Skeletal muscle satellite cell (primary cell): ENCODE data around the gene GRXCR2.
"Not testable (repeated sequence)": the region's sequence is repeated elsewhere in the genome, so short reads cannot be mapped to it uniquely, and the experiment has no call there.

Experiments used
- H3K27me3 ChIP-seq: 2 replicates; pipeline ENCODE4 v1.7.0; 2013; ENCODE audit warnings: low read length; ENCODE audit not compliant: control insufficient read depth, insufficient read depth
- H3K36me3 ChIP-seq: 2 replicates; pipeline ENCODE4 v1.7.0; 2013; ENCODE audit warnings: mild to moderate bottlenecking, control low read depth, low read length; ENCODE audit not compliant: insufficient read depth
- H3K4me1 ChIP-seq: 2 replicates; pipeline ENCODE4 v1.7.0; 2013; ENCODE audit warnings: low read length; ENCODE audit not compliant: control insufficient read depth, insufficient read depth
- H3K4me2 ChIP-seq: 2 replicates; pipeline ENCODE4 v1.7.0; 2013; ENCODE audit warnings: mild to moderate bottlenecking, low read length
- H3K4me3 ChIP-seq: 2 replicates; pipeline ENCODE4 v1.7.0; 2013; ENCODE audit warnings: low read length
- H3K9ac ChIP-seq: 2 replicates; pipeline ENCODE4 v1.7.0; 2013; ENCODE audit warnings: mild to moderate bottlenecking, low read depth, low read length, moderate library complexity
- H3K9me3 ChIP-seq: replicated peaks from 2 replicates; pipeline ENCODE4 v1.7.0; 2013; ENCODE audit warnings: mild to moderate bottlenecking, control low read depth, low read length

The GRXCR2 gene

DNA sequence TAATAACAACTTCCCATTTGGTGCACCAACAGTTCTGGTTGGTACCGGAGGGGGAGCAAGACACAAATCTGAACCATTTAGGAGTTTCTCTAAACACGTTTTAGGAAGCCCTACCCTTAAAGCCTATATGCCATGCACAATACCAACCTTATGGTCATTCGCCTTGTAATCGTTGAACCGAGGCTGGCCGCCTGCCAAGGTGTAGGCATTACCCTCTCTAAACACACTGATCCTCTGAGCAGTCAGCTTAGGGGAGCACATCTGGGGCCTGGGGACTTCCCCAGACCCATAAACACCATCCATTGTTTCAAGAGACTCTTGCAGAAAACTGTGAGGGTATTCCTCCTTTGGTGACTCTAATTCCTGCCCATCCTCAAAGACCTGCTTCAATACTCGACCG is 328 bp downstream of the GRXCR2 start:
- Histone ChIP-seq H3K4me1 (no peaks in the 10 kb centered on the region), H3K27me3 (peaks cover 8% of the 10 kb centered on the region), H3K36me3 (no peaks in the 10 kb centered on the region), H3K9me3 (no peaks in the 10 kb centered on the region), H3K9ac (no peak overlapping the region), H3K4me3 (no peak overlapping the region), H3K4me2 (no peak overlapping the region)

DNA sequence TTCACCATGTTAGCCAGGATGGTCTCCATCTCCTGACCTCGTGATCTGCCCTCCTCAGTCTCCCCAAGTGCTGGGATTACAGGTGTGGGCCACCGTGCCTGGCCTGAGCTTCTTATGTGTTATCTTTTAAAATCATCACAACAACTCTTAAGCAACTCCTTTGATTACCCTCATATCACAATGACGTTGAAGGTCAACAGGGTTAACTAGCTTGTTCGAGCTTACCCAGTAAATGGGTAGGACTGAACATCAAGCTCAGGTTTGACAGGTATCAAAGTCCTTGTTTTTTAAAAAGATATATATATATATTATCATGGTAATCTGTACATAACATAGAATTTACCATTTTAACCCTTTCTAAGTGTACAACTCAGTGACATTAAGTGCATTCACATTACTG is 3.1 kb downstream of the GRXCR2 start:
- H3K9me3 ChIP-seq: no peaks in the 10 kb centered on the region
- H3K4me1 ChIP-seq: no peaks in the 10 kb centered on the region
- peaks cover 6% of the 10 kb centered on the region for H3K27me3 ChIP-seq
- no peaks in the 10 kb centered on the region for H3K36me3 ChIP-seq
- H3K9ac ChIP-seq: no peak overlapping the region
- no peak overlapping the region for H3K4me2 ChIP-seq
- no peak overlapping the region for H3K4me3 ChIP-seq

DNA sequence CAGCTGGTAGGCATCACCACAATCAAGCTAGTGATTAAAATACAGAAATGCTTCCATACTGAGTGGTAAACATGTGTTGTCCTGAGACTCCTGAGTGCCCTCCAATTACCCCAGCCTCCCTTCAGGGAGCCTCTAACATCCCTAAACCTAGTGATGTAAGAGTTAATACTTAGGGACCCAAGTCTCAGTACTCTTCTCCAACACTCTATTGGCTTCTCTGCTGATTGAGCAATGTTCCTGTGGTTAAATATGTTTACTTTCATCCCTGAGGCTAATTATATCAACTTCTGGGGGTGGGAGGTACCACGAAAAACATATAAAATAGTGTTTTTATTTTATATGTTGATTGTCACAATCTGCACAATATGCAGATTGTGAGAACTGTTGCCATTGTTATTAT is 5.0 kb downstream of the GRXCR2 start:
- H3K4me1 ChIP-seq: no peaks in the 10 kb centered on the region
- H3K36me3 ChIP-seq: no peaks in the 10 kb centered on the region
- no peak overlapping the region for H3K4me2 ChIP-seq
- H3K4me3 ChIP-seq: no peak overlapping the region
- H3K27me3 ChIP-seq: peaks cover 4% of the 10 kb centered on the region
- no peak overlapping the region for H3K9ac ChIP-seq
- no peaks in the 10 kb centered on the region for H3K9me3 ChIP-seq

DNA sequence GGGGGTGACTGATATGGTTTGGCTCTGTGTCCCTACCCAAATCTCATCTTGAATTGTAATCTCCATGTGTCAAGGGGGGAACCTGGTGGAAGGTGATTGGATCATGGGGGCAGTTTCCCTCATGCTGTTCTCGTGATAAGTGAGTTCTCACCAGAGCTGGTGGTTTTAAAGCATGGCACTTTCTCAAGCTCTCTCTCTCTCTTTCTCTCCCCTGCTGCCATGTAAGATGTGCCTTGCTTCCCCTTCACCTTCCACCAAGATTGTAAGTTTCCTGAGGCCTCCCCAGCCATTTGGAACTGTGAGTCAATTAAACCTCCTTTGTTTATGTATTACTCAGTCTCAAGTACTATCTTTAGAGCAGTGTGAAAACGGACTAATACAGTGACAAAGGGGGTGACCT is 8.4 kb downstream of the GRXCR2 start:
- H3K9me3 ChIP-seq, H3K27me3 ChIP-seq, H3K9ac ChIP-seq, H3K4me2 ChIP-seq, H3K4me3 ChIP-seq, H3K4me1 ChIP-seq, H3K36me3 ChIP-seq: not testable (repeated sequence)

DNA sequence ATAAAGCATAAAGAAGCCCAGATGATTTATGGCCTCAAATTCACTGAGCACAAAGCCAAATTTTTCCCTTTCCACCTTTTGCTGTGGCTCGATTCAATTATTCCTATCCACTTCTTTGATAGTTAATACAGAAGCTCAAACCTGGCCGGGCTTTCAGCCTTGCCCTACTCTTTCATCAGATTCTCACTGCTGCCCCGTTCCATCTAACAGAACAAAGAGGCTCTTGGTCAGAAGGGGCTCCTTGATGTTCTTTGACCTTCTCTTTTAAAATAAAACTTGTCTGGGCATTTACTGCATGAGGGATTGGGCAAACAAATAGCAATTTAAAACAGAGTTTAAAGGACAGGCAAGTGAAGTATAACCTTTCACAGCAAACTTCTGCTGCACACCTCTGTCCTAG is 9.8 kb downstream of the GRXCR2 start:
- Histone ChIP-seq H3K9ac (no peak overlapping the region), H3K4me3 (no peak overlapping the region), H3K4me2 (no peak overlapping the region)

DNA sequence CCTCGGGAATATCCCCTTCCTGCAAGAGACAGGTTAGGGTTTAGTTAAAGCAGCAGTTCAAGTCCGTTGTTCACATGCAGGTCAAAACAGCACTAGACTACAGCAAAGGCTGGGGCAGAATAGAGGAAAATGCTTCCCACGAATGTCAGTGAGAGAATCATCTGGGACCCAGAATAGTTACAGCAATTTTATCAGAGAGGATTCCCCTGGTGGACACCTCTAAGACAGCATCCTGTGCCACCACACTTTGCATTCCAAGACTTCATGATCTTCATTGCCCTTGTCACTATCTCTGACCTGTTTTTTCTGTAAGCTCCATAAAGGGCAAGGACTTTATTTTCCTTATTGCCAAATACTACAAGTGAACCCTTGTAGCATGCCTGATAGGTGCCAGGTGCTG is 12.9 kb downstream of the GRXCR2 start:
- peaks cover 3% of the 10 kb centered on the region for H3K27me3 ChIP-seq
- no peak overlapping the region for H3K9ac ChIP-seq
- no peak overlapping the region for H3K4me3 ChIP-seq
- no peaks in the 10 kb centered on the region for H3K9me3 ChIP-seq
- peaks cover 13% of the 10 kb centered on the region for H3K4me1 ChIP-seq
- no peaks in the 10 kb centered on the region for H3K36me3 ChIP-seq
- no peak overlapping the region for H3K4me2 ChIP-seq

More for the DNA sequence above, 9.8 kb downstream of the GRXCR2 start:
- H3K27me3 ChIP-seq: peaks cover 3% of the 10 kb centered on the region
- H3K36me3 ChIP-seq: no peaks in the 10 kb centered on the region
- H3K9me3 ChIP-seq: no peaks in the 10 kb centered on the region
- H3K4me1 ChIP-seq: no peaks in the 10 kb centered on the region

DNA sequence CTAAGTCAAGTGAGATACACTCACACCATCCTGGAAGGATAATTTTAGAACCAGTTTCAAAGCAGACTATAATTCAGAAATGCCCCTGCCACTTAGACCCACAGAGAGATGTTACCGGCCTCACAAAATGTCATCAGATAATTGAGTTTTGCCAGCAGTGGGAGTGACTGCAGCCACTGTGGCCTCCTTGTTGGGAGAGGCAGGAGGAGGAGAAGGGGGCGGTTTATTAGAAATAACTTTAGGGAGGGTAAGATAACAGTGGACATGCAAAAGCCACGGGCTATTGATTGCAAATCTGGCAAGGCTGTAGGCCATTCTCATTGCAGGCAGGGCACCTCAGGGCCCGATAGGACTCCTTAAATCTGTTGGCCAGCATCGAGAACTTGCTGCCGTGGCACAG is 13.4 kb downstream of the GRXCR2 start:
- no peak overlapping the region for H3K4me3 ChIP-seq
- no peaks in the 10 kb centered on the region for H3K36me3 ChIP-seq
- peaks cover 3% of the 10 kb centered on the region for H3K27me3 ChIP-seq
- H3K4me1 ChIP-seq: peaks cover 17% of the 10 kb centered on the region
- no peak overlapping the region for H3K9ac ChIP-seq
- no peaks in the 10 kb centered on the region for H3K9me3 ChIP-seq
- no peak overlapping the region for H3K4me2 ChIP-seq

DNA sequence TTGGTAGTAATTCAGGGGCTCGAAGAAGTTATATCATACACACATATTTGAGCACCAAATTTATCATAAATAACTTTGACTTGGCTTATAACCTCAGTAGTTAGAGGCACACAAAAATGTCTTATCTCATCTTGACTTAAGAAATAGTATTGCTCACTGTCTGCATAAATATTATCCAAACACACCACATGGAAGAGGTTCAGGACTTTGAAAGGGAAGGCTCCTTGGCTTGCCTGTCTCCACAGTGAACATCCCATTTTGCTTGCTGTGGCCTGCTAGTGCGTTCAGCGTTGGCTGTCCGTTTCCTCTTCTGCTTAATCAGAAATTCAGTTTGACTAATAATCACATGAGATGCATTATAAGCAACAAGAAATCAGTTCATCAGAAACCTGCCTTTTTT is 13.9 kb downstream of the GRXCR2 start:
- Histone ChIP-seq H3K9me3 (no peaks in the 10 kb centered on the region), H3K27me3 (peaks cover 3% of the 10 kb centered on the region), H3K36me3 (no peaks in the 10 kb centered on the region), H3K4me1 (peaks cover 18% of the 10 kb centered on the region), H3K9ac (no peak overlapping the region), H3K4me3 (no peak overlapping the region), H3K4me2 (no peak overlapping the region)

DNA sequence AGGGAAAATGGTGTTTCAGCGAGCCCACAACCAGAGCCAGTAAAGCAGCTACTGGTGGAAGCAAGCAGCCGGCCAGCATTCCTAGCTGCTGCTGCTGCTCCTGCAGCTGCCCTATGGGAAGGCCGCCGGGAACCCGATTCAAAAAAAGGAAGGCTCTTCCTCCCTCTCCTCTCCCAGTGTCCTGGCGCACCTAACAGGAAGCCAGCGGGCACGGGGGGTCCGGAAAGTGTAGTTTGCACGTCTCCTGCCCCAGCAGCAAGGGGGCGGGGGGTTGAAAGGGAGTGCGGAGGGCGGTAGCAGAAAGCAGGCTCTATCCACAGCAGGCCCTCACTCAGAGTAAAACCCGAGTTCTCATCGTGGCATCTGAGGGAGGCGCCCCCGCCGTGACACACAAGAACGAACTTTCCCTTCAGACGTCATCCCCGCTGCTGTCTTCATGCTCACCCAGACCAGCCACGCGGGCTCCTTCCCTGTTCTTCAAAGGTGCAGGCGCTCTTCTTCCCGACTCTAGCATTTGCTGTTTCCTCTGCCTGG is 16.5 kb downstream of the GRXCR2 start:
- Histone ChIP-seq H3K4me1 (peaks cover 18% of the 10 kb centered on the region), H3K36me3 (no peaks in the 10 kb centered on the region), H3K9ac (peak overlapping the region; percentile 57), H3K9me3 (no peaks in the 10 kb centered on the region), H3K4me2 (peak overlapping the region; percentile 80), H3K27me3 (peaks cover 3% of the 10 kb centered on the region), H3K4me3 (peak overlapping the region; percentile 58)

DNA sequence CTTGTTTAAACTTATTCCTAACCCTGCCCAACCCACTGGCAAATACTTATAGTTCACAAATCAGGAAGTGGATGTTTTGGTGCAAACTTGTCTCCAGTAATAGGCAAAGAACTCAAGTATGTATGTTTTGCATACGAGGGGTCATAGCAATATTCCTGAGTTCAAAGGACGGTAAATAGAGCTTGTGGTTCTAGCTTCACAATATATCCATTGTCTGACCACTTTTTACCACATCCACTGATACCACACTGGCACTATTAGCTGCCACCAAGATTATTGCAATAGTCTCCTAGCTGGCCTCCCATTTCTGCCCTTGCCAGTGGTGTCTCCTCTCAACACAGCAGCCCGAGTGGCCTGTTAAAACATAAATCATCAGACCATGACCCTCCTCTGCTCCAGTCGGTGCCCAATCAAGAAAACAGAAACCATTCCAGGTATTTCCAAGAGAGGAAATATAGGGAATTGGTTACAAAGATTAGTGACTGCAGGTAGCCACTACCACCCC is 17.0 kb downstream of the GRXCR2 start:
- Histone ChIP-seq H3K4me1 (peaks cover 18% of the 10 kb centered on the region), H3K9ac (peak overlapping the region; percentile 57), H3K36me3 (no peaks in the 10 kb centered on the region), H3K27me3 (peaks cover 3% of the 10 kb centered on the region), H3K9me3 (no peaks in the 10 kb centered on the region), H3K4me3 (peak overlapping the region; percentile 58), H3K4me2 (peak overlapping the region; percentile 80)

DNA sequence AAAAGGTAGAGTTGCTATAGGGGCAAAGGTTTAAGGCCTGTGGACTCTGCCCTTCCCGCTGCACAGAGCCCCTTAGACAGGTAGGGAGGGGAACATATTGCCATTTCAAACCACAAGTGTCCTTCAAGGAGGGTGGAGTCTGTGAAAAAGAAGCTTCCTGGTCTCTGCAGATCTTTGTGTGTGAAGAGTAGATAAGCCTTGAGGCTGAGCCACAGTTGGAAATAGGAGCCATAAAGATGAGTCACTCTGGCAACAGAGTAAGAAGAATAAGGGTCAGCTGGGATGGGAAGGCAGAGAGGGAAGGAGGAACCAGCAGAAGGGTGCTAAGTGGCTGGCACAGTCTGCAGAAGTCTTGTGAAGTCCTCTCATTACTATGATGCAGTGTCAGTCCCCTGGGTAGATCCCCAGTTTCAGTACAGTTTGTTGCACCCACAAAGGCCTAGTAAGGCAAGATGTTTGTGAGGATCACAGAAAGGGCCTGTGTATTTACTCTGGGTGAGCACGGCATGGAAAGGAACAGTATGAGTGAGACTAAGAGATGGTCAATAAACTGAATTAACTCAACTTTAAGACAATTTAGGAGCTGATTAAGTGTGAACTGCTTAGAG is 18.1 kb downstream of the GRXCR2 start:
- H3K4me3 ChIP-seq: no peak overlapping the region
- H3K4me1 ChIP-seq: peaks cover 18% of the 10 kb centered on the region
- no peaks in the 10 kb centered on the region for H3K36me3 ChIP-seq
- no peak overlapping the region for H3K4me2 ChIP-seq
- H3K9ac ChIP-seq: no peak overlapping the region
- H3K9me3 ChIP-seq: no peaks in the 10 kb centered on the region
- no peaks in the 10 kb centered on the region for H3K27me3 ChIP-seq

DNA sequence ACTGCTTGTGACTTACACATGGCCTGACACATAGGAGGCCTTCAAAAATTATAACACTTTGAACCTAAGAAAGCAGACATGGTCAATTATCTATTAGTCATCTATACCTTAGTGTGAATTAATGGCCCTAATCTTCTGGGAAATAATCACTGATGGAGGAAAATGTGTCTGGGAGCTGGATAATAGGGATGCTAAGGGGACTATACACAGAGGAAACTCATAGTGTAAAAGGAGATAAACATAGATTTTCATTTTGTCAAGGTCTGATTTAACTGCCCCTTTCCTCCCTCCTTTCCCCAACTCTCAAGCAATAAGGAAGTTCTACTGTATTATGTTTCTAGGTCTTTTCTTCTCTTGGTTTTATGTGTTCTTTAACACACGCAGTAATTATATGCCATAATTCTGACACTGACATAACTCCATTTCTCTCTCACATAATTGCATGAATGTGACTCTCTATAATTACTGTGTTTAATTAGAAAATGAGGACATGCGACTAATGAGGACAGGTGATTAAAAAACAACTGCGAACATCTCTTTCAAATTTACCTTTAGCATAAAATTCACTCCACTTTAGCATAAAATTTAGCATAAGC is 18.9 kb downstream of the GRXCR2 start:
- Histone ChIP-seq H3K4me2 (no peak overlapping the region), H3K4me1 (peaks cover 21% of the 10 kb centered on the region), H3K36me3 (no peaks in the 10 kb centered on the region), H3K4me3 (no peak overlapping the region), H3K9ac (no peak overlapping the region), H3K27me3 (no peaks in the 10 kb centered on the region), H3K9me3 (no peaks in the 10 kb centered on the region)
